ENCODE measurements around the gene PCYT1A.
A peak's percentile ranks its signal among the peaks of the same experiment; 100 is the strongest.
"Not testable (repeated sequence)": the region's sequence is repeated elsewhere in the genome, so short reads cannot be mapped to it uniquely, and the experiment has no call there.

PCYT1A gene

DNA sequence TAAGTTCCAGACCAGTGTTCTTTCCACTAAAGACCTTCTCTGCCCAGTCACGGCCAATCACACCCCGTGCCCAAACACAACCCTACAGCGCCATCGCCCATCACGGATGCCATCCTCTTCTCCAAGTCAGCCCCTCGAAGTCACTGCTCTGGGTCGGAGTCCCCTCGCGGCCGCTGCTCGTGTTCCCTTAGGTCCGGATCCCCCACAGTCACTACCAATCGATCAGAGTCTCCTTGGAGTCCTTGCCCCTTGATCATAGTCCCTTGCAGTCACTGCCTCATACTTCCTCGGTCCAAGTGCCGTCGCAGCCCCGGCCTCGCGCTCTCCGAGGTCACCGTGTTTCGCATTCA is 461 bp downstream of the PCYT1A start:
- DNase-seq (ENCODE audit: low spot score) = peak; percentile 11

DNA sequence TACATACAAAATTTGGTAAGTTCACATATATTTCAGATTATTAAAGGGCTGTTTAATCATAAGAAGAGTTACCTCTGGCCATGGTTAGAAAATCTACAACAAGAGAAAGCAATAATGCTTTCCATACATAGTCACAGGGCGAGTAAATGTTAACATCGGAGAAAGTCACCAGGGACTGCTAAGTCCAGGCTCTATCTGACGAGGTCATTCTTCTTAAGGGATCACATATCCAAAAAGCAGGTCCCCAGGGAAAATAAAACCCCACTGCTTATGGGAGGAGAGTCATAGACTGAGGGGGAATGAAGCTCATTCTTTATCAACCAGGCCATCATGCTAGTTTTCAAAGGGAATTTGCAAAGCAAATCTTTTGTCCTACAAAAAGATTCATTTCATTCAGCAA is 3.1 kb downstream of the PCYT1A start:
- no peak for DNase-seq (ENCODE audit: low spot score)

DNA sequence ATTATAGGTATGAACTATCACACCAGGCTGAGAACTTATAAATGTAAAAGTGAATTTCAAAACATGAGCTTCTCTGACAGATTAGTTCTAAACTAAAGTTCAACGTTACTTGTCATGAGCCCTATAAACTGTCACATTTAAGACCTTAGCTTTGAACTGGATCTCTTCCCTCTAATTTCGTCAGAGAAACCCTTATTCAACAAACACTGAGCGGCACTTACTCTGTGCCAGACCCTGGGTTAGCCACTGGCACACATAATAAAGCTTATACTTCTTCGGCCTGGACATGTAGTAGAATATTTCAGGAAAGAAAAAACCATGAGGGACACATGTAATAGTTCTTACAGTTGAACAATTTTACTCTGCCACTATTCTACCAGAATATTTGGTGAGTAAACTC is 5.6 kb downstream of the PCYT1A start:
- no peak for DNase-seq (ENCODE audit: low spot score)

DNA sequence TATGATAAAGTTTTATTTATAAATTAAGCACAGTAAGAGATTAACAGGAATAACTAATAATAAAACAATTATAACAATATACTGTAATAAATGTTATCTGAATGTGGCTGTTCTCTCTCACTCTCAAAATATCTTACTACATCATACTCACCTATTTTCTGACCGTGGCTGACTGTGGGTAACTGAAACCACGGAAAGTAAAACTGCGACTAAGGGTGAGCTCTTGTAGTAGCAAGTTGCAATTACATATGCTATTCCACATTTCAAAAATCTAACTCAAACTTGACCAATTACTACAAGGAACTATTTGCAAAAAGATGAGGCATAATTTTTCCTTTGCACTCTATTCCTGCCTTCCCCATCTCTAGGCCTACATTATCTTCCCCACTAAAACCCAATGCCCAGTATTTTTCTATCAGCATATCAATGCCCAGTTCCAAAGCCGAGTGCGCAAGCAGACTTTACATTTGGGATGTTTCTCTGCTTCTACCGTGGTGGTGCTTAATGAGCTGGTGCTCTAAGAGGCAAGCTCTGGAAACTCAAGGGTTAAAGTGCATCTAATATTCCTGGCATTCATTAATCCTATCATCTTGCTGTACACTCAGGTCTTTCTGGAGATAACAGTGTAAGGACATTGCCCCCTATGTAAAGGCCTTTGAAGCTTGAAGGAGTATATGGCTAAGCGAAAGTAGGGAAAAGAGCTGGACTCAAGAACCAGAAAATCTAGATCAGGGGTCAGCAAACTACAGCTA is 6.7 kb downstream of the PCYT1A start:
- no peak for DNase-seq (ENCODE audit: low spot score)

DNA sequence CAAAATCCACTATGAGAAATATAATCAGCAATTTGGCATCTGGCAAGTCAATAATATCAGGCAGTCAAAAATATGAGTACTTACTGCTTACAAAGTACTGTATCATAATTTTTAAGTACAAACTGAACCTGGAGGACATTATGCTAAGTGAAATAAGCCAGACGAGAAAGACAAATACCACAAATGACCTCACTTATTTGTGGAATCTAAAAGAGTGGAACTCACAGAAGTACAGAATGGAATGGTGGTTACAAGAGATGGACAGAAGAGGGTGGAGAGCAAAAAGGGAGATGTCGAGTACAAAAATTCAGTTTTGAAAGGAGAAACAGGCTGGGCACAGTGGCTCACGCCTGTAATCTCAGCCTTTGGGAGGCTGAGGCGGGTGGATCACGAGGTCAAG is 12.4 kb downstream of the PCYT1A start:
- no peak for DNase-seq (ENCODE audit: low spot score)

DNA sequence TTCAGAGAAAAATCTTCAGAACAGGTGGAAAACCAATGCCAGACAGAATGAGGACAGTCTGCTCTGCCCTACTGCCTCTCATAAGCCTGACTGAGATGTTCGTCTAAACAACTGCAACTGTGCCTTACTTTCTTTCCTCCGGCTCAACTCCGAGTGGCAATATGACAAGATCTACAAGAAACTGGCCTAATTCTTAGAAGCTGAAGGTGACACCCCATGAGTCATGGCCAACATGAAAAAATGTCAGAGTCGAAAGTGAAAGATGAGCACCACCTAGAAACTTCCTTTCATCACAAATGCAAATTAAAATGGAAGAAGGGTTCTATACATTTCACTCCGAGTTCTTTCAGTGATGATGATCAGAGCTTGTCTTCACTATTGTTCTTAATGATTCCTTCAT is 12.9 kb downstream of the PCYT1A start:
- DNase-seq (ENCODE audit: low spot score) = no peak

DNA sequence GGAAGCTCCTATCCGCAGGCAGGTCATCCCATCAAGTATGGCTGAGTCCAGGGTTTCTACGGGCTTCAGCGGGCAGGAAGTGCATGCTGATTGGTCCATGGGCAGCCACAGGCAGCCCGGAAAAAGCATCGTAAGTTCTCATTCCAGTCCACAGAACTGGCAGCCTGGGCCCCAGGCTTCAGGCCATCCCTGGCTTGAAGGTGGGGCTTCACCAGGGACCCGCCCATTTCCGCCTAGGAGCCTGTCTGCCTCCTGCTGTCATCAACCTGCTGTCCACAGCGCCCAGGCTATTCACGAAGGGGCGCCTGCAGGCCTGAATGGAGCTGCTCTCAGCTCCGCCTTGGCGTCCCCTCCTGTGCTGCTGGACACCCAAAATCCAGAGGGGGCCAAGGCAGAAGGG is 13.9 kb downstream of the PCYT1A start:
- DNase-seq (ENCODE audit: low spot score) = no peak

DNA sequence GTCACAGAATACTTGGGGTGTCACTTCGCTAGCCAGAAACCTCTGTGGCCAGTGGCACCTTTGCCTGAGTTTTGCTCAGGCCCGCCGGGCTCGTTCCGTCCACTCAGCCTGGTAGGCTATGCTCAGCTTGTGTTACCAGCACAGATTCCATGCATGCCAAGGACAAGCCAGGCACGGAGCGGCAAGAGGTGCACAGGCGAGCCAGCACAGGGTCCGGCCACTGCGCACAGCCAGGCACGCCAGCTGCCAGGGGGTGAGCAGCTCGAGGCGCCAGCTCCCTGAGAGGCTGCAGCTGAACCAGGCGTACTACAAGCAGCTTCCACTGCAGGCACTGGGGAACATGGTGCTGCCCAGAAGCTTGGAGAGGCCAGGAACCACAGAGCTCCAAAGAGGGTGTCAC is 14.7 kb downstream of the PCYT1A start:
- no peak for DNase-seq (ENCODE audit: low spot score)

DNA sequence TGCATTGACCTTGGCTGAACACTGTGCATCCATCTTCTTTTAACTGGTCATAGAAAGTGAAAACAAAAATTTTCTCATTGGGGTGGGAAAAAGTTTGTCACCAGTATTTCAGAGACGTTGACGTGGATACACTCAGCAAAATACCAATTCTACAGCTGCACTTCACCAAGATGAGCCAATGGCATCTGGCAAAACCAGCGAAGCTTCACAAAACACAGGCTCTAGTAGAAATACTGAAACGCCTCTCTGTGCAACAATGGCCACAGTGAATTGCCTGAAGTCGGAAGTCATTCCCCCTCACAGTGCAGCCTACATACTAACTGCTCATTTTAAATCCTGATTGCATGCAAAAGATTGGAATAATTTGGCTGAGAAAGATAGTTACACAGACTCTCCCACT is 17.0 kb downstream of the PCYT1A start:
- no peak for DNase-seq (ENCODE audit: low spot score)

DNA sequence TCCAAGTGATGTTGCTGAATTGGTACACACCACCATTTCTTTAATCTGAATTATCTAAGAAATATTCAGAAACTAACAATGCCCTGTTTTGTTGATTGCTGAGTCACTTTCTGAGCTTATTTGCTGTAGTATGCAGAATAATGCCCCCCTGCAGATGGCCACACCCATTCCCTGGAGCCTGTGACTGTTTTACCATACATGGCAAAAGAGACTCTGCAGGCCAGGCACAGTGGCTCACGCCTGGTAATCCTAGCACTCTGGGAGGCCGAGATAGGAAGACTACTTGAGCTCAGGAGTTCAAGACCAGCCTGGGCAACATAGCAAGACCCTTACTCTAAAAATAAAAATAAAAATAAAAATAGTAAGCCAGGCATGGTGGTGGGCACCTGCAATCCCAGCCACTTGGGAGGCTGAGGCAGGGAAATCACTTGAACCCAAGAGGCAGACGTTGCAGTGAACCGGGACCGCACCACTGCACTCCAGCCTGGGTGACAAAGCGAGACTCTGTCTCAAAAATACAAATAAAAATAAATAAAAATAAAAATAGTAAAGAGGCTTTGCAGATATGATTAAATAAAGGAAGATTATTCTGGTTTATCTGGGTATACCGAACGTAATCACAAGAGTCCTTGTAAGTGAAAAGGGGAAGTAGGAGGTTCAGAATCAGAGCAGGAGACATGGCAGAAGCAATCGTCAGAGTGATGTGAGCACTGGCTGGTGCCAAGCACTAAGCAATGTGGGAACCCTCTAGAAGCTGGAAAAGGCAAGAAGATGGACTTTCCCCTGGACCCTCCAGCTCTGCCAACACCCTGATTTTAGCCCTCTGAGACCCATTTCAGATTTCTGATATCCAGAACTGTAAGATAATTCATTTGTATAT is 19.0 kb downstream of the PCYT1A start:
- no peak for DNase-seq (ENCODE audit: low spot score)

DNA sequence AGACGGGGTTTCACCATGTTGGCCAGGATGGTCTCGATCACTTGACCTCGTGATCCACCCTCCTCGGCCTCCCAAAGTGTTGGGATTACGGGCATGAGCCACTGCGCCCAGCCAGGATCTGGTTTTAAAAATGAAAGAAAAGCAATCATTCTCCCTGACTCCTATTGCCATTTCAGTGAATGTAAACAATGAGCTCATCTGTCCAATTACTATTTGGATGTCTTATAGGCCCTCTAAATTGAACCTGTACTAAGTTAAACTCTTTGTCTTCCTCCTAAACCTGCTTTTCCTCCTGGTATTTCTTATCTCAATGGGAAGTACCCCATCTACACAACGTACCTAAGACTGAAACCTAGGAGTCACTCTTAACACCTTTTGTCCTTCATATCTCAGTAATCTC is 23.7 kb downstream of the PCYT1A start:
- DNase-seq (ENCODE audit: low spot score) = no peak

DNA sequence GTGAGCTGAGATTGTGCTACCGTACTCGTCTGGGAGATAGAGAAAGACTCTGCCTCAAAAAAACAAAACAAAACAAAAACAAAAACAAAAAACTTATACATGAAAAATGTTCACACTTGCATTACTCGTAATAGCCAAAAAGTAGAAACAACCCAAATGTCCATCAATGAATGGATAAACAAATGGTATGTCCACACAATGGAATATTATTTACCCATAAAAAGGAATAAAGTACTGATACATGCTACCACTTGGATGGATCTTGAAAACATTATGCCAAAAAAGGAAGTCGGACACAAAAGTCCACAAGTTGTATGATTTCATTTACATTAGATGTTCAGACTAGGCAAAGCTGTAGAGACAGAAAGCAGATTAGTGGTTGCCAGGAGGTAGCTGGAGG is 26.7 kb downstream of the PCYT1A start:
- DNase-seq (ENCODE audit: low spot score) = no peak

DNA sequence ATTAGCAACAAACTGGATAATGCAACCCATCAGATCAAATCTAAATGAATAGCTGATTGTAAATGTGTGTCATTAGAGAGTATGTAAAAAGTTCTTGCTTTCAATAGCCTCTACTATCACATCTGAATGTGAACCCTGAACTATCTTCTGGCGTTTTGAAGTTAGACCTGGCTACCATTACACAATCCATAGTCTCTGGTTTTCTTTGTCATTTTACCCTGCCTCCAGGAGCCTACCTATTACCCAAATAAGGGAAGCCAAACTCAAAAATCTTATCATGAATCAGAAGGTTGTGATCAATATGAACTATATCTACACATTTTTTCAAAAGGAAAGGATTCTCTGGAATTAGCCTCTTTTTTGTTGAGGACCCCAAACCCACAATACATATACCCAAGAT is 31.8 kb downstream of the PCYT1A start:
- no peak for DNase-seq (ENCODE audit: low spot score)

DNA sequence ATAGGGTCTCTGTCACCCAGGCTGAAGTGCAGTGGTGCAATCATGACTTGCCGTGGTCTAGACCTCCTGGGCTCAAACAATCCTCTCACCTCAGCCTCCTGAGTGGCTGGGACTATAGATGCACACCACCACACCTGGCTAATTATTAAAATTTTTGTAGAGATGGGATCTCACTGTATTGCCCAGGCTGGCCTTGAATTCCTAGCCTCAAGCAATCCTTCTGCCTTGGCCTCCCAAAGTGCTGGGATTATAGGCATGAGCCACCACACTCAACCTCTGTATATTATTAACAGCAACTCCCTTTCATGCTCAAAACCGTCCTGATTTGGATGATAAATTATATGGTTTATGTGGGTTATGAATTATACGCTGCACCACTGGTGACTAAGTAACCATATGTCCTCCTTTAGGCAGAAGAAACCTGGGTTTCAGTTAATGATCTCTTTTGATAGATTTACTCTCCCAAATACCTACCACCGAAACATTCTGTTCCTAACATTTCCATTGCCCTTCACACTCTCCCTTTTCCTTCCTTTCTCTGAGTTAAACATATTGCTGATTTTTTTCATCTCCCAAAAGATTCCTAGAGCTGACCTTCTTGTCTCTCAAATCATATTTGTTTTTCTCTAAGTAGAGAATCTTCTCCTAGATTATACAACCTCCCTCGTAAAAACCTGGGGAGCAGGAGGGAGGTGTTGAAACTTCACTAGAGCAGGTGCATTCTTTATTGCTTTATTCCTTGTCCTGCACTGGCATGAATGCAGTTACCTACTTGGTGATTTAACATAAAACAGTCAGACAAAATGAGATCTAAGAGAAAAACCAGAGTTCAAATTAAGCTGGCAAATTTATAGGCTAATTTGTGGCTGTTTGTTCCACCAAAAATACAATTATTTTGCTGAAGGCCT is 32.9 kb downstream of the PCYT1A start:
- DNase-seq (ENCODE audit: low spot score) = no peak

DNA sequence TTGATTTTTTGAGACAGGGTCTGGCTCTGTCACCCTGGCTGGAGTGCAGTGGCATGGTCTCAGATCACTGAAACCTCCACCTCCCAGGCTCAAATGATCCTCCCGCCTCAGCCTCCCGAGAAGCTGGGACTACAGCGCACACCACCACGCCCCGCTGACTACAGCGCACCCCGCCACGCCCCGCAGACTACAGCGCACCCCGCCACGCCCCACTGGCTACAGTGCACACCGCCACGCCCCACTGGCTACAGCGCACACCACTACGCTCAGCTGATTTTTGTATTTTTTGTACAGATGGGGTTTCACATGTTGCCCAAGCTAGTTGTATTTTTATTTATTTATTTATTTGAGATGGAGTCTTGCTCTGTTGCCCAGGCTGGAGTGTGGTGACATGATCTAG is 35.6 kb downstream of the PCYT1A start:
- no peak for DNase-seq (ENCODE audit: low spot score)

DNA sequence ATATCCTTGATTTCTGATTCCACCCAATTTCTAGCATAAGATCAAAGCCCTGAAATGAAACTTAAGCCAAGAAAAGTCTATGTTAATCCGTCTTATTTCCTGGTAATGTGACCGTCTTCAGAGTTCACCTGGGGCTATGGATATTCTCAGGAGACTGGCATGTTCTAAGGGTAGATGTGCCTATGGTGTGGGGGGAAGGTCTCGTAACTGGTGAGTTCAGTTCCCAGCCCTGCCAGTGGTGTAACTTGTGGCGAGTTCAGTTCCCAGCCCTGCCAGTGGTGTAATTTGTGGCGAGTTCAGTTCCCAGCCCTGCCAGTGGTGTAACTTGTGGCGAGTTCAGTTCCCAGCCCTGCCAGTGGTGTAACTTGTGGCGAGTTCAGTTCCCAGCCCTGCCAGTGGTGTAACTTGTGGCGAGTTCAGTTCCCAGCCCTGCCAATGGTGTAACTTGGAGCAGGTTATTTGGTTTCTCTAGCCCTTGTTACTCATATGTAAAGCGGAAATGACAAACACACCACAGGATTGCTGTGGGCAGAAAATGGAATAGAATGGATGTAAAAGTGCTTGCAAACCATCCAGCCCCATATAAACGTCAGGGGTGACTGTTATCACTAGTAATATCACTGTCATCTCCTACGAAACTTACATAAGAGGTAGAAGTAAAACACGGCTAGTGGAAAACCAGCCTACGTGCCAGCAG is 40.8 kb downstream of the PCYT1A start:
- DNase-seq (ENCODE audit: low spot score) = no peak

DNA sequence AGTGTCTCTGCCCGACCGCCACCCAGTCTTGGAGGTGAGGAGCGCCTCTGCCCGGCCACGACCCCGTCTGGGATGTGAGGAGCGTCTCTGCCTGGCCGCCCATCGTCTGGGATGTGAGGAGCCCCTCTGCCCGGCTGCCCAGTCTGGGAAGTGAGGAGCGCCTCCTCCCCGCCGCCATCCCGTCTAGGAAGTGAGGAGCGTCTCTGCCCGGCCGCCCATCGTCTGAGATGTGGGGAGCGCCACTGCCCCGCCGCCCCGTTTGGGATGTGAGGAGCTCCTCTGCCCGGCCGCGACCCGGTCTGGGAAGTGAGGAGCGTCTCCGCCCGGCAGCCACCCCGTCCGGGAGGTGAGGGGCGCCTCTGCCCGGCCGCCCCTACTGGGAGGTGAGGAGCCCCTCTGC is 43.4 kb downstream of the PCYT1A start:
- DNase-seq (ENCODE audit: low spot score) = not testable (repeated sequence)

DNA sequence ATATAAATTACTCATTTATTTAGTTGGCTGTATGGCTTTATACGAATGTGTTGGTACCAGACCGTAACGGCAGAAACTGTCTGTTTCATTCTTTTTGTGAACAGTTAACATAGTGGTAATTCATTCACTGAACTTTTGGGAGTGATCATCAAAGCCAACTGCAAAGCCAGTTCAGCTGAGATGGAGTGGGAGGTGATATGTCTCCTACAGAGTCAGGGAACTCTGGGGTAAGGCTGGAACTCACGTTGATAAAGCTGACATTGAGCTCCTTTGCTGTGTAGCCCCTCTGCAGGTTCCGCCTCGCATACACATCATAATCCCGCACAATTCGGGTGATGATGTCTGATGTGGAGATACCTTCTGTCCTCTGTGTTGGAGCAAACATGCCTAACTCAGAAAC is 45.8 kb downstream of the PCYT1A start:
- DNase-seq (ENCODE audit: low spot score) = no peak

DNA sequence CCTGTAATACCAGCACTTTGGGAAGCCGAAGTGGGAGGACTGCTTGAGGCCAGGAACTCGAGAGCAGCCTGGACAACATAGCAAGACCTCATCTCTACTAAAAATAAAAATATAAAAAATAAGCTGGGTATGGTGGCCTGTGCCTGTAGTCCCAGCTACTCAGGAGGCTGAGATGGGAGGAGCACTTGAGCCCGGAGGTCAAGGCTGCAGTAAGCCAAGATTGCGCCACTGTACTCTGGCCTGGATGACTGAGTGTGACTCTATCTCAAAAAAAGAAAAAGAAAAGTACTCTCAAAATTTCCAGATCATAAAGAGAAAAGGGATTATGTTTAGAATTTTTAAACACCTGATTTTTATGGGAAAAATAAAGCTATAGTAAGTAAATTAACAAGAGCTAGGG is 47.1 kb downstream of the PCYT1A start:
- no peak for DNase-seq (ENCODE audit: low spot score)

DNA sequence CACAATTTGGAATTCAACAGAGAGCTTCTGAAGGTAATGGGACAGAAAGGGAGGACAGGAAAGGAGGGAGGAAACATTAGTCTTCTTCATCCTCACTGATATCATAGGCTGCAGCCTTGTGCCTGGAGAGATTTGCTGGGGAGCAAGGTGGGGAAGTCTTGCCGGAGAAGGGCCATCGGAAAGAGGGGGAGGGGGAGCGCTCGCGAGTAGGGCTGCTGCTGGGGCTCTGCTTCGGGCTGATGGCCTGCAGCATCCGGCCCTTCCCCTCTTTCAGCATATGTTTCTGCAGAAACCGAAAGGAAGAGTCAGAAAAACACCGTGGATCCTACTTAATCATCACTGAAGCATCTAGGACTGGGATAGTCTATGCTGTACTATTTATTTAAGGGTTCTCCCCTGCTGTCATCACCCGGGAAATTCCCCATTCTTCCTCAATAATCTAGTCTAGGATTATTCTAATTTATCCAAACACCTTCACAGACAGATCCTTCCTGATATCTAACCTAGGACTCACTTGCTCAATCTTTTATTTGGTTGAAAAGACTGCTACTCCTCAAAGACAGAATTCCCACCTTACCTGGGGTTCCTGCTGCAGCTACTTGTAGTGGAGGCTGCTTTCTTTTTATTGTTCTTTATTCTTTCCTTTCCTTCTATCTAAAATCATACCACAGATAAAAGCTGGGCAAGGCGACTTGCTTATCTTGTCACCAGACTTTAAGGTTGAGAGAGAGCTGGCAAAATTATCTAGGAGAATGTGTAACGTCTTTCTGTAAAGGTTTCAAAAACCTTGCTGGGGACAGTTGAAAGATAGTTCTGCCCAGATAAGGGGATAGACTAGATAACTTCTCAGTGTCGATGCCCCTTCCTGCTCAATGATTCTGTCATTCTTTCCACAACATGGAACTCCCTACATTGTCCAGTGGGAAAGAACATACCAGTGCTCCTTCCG is 48.6 kb downstream of the PCYT1A start:
- DNase-seq (ENCODE audit: low spot score) = no peak

DNA sequence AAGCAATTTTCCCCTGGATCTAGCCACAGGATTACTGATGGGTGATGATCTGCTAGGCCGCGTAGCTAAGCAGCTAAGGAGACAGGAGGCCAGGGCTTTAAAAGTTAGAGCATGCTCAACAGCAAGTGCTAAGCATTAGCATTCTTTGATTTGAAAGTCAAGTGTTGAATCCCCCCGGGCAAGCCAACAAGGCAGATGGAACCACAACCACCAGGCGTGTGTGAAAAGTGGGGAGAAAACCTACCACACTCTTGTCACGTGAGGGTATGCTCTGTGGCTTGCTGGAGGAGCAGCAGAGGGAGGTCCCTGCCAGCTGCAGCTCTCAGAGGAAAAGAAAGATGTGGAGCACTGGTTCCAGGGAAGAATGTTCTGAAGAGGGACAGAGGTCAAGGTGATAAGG is 50.3 kb downstream of the PCYT1A start:
- DNase-seq (ENCODE audit: low spot score) = no peak
